B cell (primary cell): ENCODE data around the gene LAPTM4A.

Source experiments
- CTCF ChIP-seq: fragments of 200-600 bp; IDR thresholded peaks from one replicate; pipeline ENCODE4 v1.8.0; 2022; ENCODE audit warnings: antibody characterized with exemption, mild to moderate bottlenecking
- EZH2 ChIP-seq: IDR thresholded peaks from 2 replicates; pipeline ENCODE4 v1.6.1; 2012; ENCODE audit warnings: borderline replicate concordance, low read depth, mild to moderate bottlenecking, moderate library complexity, low read length; ENCODE audit not compliant: insufficient read depth, poor library complexity, severe bottlenecking

DNA sequence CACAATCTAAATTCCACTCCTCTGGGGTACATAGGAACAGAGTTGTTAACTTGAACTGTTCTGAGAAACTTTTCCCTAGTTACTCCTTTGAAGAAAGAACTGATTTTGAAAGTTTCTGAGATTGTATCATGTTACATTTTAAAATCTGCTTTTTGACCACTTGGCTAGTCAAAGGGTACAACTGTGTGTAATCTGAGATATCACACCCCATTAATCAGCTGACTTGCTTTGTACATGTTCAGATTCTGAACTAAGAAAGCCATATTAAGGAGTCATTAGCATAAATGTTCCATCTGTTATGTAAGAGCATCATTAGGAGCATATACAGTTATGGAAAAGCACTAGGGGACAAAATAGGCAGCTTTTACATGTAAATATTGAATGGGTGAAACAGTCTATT is 57.7 kb downstream of the LAPTM4A start:
- no peak for TF ChIP-seq CTCF
- no peak for TF ChIP-seq EZH2
